Measurements from ENCODE around the gene RPP40.

- TF ChIP-seq CTCF (IDR thresholded peaks at IDR 0.05) (no peak), POLR2A (IDR thresholded peaks at IDR 0.05) (no peak), EP300 (IDR thresholded peaks at IDR 0.05) (no peak), POLR2AphosphoS5 (IDR thresholded peaks at IDR 0.05) (no peak)
Measured at GRCh38 chr6:4957521-4958231, 46.2 kb downstream of the RPP40 start.

All from stomach (tissue), 4 donors.